Stimulated activated memory B cell treated with anti-CD40 and anti-IgM and Interleukin-4, amounts not matched to agents 10 μg/mL and 1 μg/mL and 100 μg/mL, for 72 hours (primary cell): ENCODE measurements around the gene NDUFS1.
"Not testable (repeated sequence)": the region's sequence is repeated elsewhere in the genome, so short reads cannot be mapped to it uniquely, and the experiment has no call there.

Experiments
- ATAC-seq: fragments of 150-1000 bp; cut with Tn5 transposase; 2 replicates; pipeline ENCODE4 v1.10.0; 2021
- H3K27ac Mint-ChIP-seq: one replicate; pipeline ENCODE4 v1.8.0; 2022; ENCODE audit warnings: mild to moderate bottlenecking, mixed read lengths
- H3K27me3 Mint-ChIP-seq: one replicate; pipeline ENCODE4 v1.8.0; 2022; ENCODE audit warnings: mixed read lengths
- H3K36me3 Mint-ChIP-seq: one replicate; pipeline ENCODE4 v1.8.0; 2022; ENCODE audit warnings: mixed read lengths
- H3K4me1 Mint-ChIP-seq: one replicate; pipeline ENCODE4 v1.8.0; 2022; ENCODE audit warnings: mixed read lengths
- H3K4me3 Mint-ChIP-seq: one replicate; pipeline ENCODE4 v1.8.0; 2022; ENCODE audit warnings: mild to moderate bottlenecking, moderate library complexity, mixed read lengths
- H3K9me3 Mint-ChIP-seq: one replicate; pipeline ENCODE4 v1.8.0; 2022; ENCODE audit warnings: mixed read lengths

The NDUFS1 gene

DNA sequence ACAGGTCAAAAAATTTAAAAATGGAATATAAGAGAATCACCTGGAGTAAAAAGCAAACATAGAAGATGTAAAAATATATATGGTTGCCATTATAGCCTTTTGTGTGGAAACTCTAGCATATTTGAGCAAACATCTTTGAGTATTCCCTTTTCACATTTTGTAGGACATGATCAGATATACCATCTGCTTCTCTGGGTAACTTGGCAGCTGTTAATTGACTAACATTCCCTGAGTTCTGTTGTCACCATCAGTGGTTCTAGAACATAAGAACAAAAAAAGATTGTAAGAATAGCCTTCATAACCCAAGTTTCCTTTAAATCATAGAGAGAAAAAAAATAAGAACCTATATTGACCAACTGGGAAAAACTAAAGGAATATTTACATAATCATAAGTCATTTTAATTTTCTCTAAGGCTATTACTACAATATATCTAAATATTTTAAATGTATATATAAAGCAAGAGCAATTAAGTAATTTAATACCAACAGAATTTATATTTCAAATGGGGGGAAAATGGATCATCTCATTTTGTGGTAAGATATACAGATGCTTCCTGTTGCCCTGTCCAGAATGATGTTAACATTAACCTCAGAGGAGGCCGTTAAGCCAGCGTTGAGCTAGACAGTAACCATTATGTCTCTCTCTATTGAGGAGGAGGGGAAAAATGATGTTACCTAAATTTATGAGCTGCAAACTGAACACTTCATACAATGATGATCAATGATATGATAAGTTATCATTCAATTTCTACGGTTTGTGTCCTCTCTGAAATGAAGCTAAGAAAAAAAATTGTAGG lies 63.5 kb downstream of the NDUFS1 start:
- Mint-ChIP-seq H3K9me3 (no peaks in the 10 kb centered on the region), H3K4me3 (no peak overlapping the region), H3K36me3 (peaks cover 5% of the 10 kb centered on the region), H3K27me3 (no peaks in the 10 kb centered on the region), H3K4me1 (no peaks in the 10 kb centered on the region), H3K27ac (no peak overlapping the region)
- ATAC-seq = no peak

DNA sequence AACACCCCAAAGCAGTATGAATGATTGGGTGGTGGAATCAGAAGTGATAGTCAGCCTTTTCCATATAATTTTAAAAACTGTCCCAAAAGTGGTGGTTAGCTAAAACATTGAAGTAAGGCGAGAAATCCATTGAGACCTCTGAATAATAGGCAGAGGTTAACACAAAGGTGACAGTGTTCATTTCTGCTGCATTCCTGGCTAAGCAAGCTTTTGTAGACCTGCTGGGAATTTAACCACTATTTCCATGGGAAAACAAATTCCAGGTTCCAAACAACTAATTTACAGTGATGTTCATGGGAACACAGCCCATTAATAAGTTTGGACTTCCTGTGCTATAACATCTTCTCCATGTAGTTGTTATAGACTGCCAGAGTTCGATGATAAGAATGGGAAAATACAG lies 66.9 kb downstream of the NDUFS1 start:
- no peak overlapping the region for H3K27ac Mint-ChIP-seq
- no peaks in the 10 kb centered on the region for H3K27me3 Mint-ChIP-seq
- peaks cover under 1% of the 10 kb centered on the region for H3K4me1 Mint-ChIP-seq
- H3K4me3 Mint-ChIP-seq = no peak overlapping the region
- peaks cover 5% of the 10 kb centered on the region for H3K36me3 Mint-ChIP-seq
- ATAC-seq = no peak
- H3K9me3 Mint-ChIP-seq = no peaks in the 10 kb centered on the region

DNA sequence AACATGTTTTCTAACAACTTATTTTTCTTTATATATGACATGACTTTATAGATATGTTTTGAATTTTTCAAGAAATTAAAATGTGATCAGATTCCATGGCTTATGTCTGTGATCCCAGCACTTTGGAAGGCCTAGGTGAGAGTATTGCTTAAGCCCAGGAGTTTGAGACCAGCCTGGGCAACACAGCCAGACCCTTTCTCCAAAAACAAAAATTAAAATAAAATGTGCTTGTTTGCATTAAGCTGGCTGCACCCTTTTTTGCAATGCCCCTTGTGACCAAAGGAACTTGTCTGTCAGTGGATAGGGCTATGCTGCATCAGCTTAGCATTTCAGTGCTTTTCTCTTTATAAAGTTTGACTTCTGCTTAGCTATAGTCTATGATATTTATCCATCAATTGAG lies 71.0 kb downstream of the NDUFS1 start:
- H3K27ac Mint-ChIP-seq = no peak overlapping the region
- H3K4me3 Mint-ChIP-seq = no peak overlapping the region
- peaks cover 2% of the 10 kb centered on the region for H3K36me3 Mint-ChIP-seq
- H3K4me1 Mint-ChIP-seq = peaks cover 23% of the 10 kb centered on the region
- ATAC-seq = no peak
- H3K9me3 Mint-ChIP-seq = no peaks in the 10 kb centered on the region
- no peaks in the 10 kb centered on the region for H3K27me3 Mint-ChIP-seq

DNA sequence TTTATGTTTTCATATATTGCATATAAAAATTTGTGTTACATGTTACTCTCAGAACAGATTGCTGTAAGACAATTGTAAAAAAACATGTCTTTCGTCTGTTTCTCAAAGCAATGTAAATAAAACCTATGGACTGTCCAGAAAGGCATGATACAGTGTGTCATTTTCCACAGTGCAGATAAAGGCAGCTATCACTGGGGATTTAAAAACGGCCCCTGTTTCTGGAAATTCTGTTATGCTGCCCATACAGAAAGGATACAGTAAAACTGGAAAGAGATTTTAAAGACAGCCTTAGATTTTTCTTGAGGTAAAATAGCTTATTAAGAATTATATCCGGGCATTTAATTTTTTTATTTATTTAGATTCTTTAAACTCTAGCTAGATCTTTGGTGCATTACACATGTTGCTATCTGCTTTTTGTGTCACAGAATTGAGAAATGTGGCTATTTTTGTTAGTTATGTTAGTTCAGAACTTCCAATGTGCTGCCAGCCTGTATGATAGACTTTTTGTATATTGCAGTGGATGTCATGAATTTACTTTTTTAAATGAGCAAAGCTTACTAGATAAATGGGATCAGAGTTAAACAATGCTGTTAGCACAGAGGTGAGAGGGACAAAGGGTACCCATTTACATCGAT lies 72.4 kb downstream of the NDUFS1 start:
- Mint-ChIP-seq H3K9me3 (no peaks in the 10 kb centered on the region), H3K27ac (peak overlapping the region; percentile 99), H3K27me3 (no peaks in the 10 kb centered on the region), H3K4me1 (peaks cover 24% of the 10 kb centered on the region), H3K4me3 (peak overlapping the region; percentile 100), H3K36me3 (no peaks in the 10 kb centered on the region)
- ATAC-seq = no peak

DNA sequence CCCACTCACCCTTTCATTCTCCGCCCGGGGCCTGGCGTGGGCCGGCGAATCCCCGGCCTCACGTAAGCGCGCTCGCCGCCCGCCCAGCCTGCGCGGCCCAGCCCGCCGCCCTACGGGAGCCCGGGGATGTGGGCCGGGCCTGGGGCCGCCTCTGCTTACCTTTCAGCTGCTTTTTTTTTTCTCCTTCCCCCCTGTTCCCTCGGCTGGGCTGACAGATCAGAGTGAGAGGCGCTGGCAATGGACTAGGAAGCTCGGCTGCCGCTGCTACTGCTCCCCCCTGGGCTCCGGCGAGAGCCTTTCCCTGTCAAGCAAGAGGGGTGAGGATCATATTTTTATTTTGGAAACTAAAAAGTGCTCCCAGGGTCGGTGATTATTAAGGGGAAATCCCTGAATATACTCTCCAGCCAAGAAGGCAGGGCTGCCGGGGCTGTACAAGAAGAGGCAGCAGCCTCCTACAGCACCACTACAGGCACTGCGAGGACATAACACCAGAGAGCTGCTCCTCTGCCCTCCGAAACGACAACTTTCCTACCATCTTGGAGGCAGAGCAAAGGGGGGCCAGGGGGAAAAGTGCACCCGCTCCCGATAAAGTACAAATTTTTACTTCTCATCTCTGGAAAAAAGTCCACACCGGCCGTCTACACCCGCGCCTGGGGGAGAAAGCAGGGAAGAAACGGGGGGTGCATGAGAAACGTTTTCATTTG lies 73.3 kb downstream of the NDUFS1 start, which contains the start of gene INO80D:
Gene INO80D (minus strand): TSS at position 433 of the 704 bp plus-strand sequence. CDS start 23,158 bp downstream, outside the sequence.
- H3K4me3 Mint-ChIP-seq = peak within 1 kb of the TSS; percentile 100
- H3K4me1 Mint-ChIP-seq = peaks cover 34% of the 10 kb centered on the region
- no peaks in the 10 kb centered on the region for H3K27me3 Mint-ChIP-seq
- no peaks in the 10 kb centered on the region for H3K36me3 Mint-ChIP-seq
- peak; percentile 92 for ATAC-seq
- H3K9me3 Mint-ChIP-seq = no peaks in the 10 kb centered on the region
- peak within 1 kb of the TSS; percentile 99 for H3K27ac Mint-ChIP-seq

DNA sequence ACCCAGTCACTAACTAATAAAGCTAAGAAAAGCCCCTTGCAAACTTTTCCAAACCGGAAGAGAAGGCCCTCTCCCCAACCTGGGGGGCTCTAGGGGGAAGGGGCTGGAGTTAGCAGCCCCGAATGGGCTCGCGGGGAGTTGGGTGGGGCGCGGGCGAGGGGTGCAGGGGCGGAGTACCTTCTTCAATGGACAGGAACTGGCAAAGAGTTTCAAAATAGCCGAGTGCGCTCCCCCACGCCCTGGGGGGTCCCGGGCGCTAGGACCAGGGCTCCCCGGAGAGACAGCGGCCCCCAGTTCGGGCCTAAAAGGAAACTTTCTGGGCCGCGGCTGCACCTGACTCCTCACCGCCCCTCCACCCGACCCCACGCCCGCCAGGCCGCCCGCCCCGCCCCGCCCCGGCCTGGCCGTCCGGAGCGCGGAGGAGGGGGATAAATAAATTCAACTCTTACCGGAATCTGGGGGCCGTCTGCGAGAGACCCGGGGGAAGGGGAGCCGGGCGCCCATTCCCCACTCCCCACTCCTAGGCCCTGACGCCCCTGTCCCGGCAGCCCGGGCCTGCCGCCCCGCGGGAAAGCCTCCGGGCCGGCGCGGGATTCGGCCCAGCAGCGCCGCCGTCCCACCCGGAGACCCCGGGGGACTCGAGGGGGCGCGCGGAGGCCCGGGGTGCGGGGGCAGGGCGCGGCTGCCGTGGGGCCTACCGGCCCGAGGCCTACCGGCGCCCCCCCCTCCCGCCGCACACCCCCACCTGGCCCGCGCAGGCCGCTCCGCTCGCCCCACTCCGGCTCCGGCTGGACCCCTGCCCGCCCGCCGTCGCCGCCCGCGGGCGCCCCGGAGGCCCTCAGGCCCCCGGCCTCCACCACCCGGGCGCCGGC lies 74.1 kb downstream of the NDUFS1 start:
- peak overlapping the region; percentile 99 for H3K27ac Mint-ChIP-seq
- peak; percentile 74 for ATAC-seq
- H3K36me3 Mint-ChIP-seq = no peaks in the 10 kb centered on the region
- H3K9me3 Mint-ChIP-seq = no peaks in the 10 kb centered on the region
- peak overlapping the region; percentile 100 for H3K4me3 Mint-ChIP-seq
- H3K27me3 Mint-ChIP-seq = no peaks in the 10 kb centered on the region
- peaks cover 36% of the 10 kb centered on the region for H3K4me1 Mint-ChIP-seq

DNA sequence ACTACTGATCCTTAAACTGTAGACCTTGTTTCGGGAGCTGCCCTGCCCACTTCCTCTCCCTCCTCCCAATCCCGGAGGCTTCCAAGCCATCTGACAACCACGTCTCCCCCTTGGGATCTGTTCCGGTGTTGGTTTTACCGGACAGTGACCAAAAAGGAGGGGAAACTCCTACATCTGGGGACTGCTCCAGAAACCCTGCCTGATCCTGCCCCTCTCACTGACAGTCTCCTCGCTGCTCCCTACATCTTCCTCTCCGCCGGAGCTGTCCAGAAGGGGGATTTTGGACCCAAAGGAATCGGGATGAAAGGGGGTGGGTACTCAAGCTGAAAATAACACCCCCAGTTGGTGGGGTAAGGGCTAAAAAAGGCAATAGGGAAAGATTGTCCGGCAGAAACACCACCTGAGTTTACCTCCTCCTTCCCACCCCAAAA lies 74.8 kb downstream of the NDUFS1 start:
- H3K27me3 Mint-ChIP-seq = no peaks in the 10 kb centered on the region
- no peak for ATAC-seq
- peak overlapping the region; percentile 99 for H3K27ac Mint-ChIP-seq
- peaks cover 43% of the 10 kb centered on the region for H3K4me1 Mint-ChIP-seq
- peak overlapping the region; percentile 94 for H3K4me3 Mint-ChIP-seq
- H3K36me3 Mint-ChIP-seq = no peaks in the 10 kb centered on the region
- no peaks in the 10 kb centered on the region for H3K9me3 Mint-ChIP-seq

DNA sequence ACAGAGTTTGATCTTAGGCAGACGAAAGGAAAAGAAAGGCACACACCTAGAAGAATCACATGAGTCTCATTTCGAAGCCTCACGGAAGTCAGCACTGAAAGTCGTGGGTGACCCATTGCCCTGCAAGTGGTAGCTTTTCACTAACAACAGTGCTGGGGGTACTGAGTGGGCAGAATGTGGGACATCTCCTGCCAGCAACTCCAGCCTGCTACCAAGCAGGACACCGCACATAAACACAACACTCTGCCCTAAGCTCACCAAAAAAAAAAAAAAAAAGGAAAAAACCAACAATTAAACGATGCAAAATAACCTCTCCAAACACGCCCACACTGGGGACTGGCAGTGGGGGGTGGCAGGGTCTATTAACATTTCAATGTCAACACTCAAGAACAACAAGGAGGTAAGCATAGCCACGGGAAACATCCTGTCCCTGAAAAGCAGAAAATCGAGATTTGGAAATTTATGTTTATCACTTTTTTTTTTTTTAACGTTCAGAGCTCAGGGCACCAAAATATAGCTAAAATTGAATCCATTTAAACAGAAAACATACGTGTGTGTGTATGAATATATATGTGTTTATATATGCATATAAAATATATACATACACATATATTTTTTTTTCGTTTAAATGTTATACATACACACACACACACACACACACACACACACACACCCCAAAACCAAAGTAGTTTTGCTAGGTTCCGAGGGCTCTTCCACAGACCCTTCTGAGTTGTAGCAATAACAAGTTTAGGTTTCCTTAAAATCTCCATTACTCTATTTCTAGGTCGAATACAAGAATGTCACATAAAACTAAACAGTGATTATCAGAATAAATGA lies 75.4 kb downstream of the NDUFS1 start:
- H3K9me3 Mint-ChIP-seq = no peaks in the 10 kb centered on the region
- H3K4me1 Mint-ChIP-seq = peaks cover 46% of the 10 kb centered on the region
- H3K27ac Mint-ChIP-seq = peak overlapping the region; percentile 99
- peak overlapping the region; percentile 94 for H3K4me3 Mint-ChIP-seq
- H3K36me3 Mint-ChIP-seq = no peaks in the 10 kb centered on the region
- H3K27me3 Mint-ChIP-seq = no peaks in the 10 kb centered on the region
- no peak for ATAC-seq

DNA sequence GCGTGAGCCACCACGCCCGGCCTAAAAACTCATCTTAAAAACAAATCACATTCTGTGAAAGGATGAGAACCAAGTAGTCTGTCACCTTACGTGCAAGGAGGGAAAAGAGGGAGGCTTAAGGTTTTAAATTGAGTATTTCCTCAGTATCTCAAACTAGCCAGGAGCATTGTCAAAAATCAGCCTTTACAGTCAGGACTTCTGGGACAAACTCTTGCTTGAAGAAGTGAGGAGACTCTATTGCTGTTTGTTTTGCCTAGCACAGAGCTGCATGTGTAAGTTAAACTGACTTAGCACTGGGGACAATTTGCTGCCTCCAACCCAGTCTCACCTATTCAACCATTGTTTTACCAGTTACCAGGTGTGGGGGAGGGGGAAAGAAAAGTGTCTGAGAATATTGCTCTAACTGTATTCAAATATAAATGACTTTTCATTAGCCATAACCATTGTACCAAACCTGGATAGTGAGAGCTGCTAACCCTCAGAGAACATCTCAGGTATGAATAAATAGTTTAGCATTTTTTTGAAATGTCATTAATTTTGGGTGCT lies 76.9 kb downstream of the NDUFS1 start:
- H3K4me1 Mint-ChIP-seq = peaks cover 57% of the 10 kb centered on the region
- no peak overlapping the region for H3K27ac Mint-ChIP-seq
- no peaks in the 10 kb centered on the region for H3K36me3 Mint-ChIP-seq
- no peak for ATAC-seq
- H3K9me3 Mint-ChIP-seq = no peaks in the 10 kb centered on the region
- H3K27me3 Mint-ChIP-seq = no peaks in the 10 kb centered on the region
- no peak overlapping the region for H3K4me3 Mint-ChIP-seq

DNA sequence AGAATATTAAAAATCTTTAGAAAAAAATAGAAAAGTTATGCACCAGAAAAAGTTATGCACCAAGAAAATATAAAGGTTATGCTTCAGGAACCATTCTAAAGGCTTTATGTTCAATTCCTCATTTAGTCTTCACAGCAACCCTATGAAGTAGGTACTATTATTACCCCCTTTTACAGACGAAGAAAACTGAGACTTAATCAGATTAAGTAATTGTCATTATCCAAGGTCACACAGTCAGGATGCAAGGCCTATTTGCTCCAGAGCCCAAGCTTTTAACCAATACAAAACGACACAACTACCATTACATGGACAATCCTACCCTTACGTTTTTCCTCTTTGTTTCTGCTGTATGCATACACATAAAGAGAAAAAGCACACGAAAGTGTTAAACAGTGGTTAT lies 78.3 kb downstream of the NDUFS1 start:
- Mint-ChIP-seq H3K9me3 (no peaks in the 10 kb centered on the region), H3K4me1 (peaks cover 51% of the 10 kb centered on the region), H3K27me3 (no peaks in the 10 kb centered on the region), H3K4me3 (no peak overlapping the region), H3K36me3 (no peaks in the 10 kb centered on the region), H3K27ac (no peak overlapping the region)
- ATAC-seq = no peak

DNA sequence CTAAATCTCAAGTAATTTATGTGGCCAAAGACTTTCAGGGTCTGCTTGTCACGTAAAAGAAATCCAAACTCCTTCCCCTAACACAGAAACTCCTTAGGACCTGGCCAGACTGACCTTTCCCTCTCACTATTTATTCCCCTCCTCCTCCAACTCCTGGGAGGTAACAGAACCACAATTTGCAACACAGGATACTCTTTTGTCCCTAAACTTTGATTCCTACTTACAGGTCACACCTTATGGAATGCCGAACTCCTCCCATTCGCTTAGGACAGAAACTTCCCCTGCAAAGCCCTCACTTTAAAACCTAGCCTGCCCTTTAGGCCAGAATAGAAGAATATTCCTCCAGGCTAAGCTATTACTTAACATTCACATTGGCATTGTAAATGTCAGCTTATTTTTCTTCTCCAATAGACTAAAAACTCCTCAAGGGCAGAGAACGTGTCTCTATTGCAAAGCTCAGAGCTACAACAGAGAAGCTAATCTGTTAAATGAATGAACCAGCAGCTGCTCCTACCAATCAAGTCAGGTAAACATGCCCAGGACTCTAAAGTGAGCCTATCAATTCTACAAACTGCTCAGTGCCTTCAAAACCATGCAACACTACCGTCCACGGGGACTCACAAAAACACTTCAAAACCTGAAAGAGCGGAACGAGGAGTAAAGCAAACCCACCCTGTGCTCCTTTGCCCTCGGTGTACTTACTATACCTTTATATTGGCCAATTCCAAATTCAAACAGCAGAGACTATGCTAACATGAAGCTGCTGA lies 79.4 kb downstream of the NDUFS1 start:
- H3K4me1 Mint-ChIP-seq = peaks cover 57% of the 10 kb centered on the region
- ATAC-seq = no peak
- H3K27ac Mint-ChIP-seq = peak overlapping the region; percentile 4
- no peaks in the 10 kb centered on the region for H3K27me3 Mint-ChIP-seq
- no peak overlapping the region for H3K4me3 Mint-ChIP-seq
- no peaks in the 10 kb centered on the region for H3K9me3 Mint-ChIP-seq
- no peaks in the 10 kb centered on the region for H3K36me3 Mint-ChIP-seq

DNA sequence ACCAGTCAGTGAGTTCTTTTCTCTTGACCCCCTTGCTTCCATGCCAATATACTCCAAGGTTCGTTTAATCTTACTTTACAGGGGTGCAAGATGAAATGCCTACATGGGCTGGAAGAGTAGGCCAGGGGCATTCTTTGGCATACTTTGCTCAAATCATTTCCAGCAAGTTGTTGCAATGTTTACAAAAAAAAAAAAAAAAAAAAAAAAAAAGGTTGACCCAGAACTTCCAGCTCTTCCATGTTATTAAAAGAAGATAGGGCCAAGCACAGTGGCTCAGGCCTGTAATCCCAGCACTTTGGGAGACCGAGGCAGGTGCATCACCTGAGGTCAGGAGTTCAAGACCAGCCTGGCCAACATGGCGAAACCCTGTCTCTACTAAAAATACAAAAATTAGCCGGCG lies 81.4 kb downstream of the NDUFS1 start:
- not testable (repeated sequence) for H3K36me3 Mint-ChIP-seq, ATAC-seq, H3K27me3 Mint-ChIP-seq

DNA sequence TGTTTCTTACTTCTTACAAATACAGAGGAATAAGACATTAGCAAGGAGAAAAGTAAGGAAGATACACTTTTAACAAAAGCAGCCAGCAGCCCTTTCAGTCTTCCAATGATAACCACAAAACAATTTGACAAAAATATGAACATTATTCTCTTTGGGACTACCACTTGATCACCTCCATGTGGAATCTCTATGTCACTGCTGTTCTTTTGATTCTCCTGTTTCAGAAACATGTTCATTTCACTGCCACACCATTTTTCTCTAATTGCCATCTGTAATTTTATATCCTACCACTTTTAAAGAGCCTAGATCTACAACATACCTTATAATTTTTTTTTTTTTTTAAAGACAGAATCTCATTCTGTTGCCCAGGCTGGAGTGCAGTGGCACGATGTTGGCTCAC lies 84.1 kb downstream of the NDUFS1 start:
- no peak for ATAC-seq
- Mint-ChIP-seq H3K4me3 (no peak overlapping the region), H3K36me3 (peaks cover 12% of the 10 kb centered on the region), H3K27ac (no peak overlapping the region), H3K4me1 (peaks cover 53% of the 10 kb centered on the region), H3K9me3 (no peaks in the 10 kb centered on the region), H3K27me3 (no peaks in the 10 kb centered on the region)

More for the DNA sequence above, 81.4 kb downstream of the NDUFS1 start:
- peak overlapping the region; percentile 12 for H3K27ac Mint-ChIP-seq
- H3K9me3 Mint-ChIP-seq, H3K4me3 Mint-ChIP-seq: not testable (repeated sequence)
- peaks cover 53% of the 10 kb centered on the region for H3K4me1 Mint-ChIP-seq
